Fibroblast of gingiva (primary cell): ENCODE data around the gene TMEM87B.
A peak's percentile ranks its signal among the peaks of the same experiment; 100 is the strongest.
"Not testable (repeated sequence)": the region's sequence is repeated elsewhere in the genome, so short reads cannot be mapped to it uniquely, and the experiment has no call there.

Source experiments
- DNase-seq: peaks from one replicate; pipeline ENCODE4 v3.0.0-alpha.2; 2011; ENCODE audit warnings: low read depth

Gene TMEM87B

DNA sequence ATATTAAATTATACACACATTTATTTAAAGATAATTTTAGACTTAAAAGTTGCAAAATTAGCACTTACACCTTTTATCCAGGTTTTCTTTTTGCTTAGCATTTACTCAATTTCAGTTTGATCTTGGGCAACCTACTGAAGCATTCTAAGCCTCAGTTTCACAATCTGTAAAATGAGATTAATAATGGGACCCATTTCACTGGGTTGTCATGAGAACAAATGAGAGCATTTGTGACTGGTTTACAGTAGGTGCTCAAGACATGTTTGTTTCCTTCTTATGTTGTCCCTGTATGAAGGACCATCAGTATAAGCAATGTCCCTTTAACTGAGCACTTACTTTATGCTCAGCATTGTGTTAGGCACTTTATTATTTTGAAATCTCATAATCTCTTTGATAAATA is 78.3 kb downstream of the TMEM87B start:
- no peak for DNase-seq

DNA sequence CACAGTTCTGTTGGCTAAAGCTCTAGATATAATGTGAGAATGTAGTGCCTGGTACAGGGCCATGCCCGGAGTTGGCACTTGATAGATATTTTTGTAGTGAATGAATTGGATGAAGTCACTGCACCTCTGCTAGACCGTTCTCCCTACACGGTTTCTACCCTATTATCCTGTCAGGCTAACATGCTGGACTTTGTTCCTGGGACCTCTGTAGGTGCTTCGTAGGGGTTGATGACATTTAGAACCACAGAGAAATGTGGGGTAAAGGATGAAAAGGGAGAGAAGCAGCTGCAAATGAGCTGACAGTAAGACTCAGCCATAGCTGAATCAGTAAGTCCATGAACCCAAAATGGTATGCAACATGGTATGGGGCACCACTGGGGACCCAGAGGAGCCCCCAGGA is 79.1 kb downstream of the TMEM87B start:
- DNase-seq = no peak

DNA sequence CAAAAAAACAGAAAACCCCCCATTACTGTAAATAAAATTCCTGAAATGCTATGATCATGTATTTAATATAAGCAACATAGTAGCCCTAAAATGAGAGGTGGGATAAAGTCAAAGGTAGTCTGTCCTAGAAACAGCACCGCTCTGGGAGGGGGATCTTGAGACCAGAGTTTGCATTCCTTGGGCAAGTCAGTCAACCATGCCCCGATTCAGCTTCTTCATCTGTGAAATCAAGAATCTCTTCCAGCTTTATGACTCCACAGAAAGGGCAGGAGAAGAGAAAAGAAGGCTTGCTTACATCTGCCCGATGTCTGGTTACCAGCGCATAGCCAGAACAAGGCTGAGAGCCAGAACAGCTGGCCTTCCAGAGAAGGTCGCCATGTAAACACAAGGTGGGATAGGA is 81.0 kb downstream of the TMEM87B start:
- DNase-seq = no peak

DNA sequence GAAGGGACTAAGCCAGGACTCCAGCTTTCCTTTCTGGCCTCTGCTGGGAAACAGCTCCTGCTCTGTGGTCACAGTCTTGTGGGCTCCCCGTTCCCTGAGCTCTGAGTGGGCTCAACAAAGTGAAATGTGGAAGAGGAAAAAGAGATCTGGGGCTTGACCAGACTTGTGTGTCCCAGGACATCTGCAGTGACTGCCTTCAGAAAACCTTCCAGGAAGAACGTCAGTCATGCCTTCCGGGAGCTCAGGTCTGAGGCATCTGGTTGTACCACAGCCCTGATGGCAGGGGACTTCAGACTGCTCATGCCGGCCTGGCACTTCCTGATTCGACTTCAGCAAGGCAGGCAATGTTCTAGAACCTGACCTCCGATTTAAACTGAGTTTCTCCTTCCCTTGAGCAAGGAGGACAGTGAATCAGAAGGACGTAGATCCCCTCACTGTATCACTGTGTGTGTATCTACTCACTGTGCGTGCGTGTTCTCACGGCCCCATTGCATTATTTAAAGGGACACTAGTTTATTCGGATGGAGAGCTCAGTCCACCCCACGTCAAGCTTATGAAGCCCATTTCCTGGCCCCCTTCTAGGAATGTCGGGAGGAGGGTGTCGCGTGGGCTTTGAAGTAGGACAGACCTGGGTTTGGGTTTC is 82.6 kb downstream of the TMEM87B start:
- DNase-seq = no peak

DNA sequence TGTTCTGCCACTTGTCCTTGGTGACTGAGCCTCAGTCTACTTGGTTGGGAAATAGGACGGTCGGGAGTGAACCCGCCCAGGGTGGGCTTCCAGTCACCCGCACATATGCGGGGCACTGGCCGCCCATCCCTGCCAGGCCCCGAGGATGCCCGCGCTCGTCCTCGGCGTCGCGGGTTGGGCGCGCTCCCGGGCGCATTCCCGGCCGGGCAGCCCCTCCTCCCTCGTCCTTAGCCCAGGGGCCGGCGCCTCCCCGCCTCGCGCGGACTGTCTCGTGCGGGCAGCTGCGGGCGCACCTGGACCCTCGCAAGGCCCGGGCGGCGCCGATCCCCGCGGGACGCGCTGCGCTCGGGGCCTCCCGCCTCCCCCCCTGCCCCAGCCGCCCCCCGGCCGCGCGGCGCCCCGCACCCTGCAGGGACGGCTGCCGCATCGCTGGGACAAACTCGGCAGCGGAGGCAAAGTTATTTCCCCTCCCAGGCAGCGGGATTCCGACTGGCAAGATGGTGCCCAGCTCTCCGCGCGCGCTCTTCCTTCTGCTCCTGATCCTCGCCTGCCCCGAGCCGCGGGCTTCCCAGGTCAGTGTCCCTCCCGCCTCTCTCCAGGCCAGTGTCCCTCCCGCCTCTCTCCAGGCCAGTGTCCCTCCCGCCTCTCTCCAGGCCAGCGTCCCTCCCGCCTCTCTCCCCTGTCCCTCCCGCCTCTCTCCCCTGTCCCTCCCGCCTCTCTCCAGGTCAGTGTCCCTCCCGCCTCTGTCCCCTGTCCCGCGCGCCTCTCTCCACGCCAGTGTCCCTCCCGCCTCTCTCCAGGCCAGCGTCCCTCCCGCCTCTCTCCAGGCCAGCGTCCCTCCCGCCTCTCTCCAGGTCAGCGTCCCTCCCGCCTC is 83.3 kb downstream of the TMEM87B start, which contains the start of gene FBLN7:
Gene FBLN7, plus strand, starts transcription at position 227 of the 874 bp plus-strand sequence. Its CDS starts 271 bp downstream, at position 498.
- DNase-seq = no peak

DNA sequence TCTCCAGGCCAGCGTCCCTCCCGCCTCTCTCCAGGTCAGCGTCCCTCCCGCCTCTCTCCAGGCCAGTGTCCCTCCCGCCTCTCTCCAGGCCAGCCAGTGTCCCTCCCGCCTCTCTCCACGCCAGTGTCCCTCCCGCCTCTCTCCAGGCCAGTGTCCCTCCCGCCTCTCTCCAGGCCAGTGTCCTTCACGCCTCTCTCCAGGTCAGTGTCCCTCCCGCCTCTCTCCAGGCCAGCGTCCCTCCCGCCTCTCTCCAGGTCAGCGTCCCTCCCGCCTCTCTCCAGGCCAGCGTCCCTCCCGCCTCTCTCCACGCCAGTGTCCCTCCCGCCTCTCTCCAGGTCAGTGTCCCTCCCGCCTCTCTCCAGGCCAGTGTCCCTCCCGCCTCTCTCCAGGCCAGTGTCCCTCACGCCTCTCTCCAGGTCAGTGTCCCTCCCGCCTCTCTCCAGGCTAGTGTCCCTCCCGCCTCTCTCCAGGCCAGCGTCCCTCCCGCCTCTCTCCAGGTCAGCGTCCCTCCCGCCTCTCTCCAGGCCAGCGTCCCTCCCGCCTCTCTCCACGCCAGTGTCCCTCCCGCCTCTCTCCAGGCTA is 84.1 kb downstream of the TMEM87B start:
- DNase-seq = not testable (repeated sequence)

DNA sequence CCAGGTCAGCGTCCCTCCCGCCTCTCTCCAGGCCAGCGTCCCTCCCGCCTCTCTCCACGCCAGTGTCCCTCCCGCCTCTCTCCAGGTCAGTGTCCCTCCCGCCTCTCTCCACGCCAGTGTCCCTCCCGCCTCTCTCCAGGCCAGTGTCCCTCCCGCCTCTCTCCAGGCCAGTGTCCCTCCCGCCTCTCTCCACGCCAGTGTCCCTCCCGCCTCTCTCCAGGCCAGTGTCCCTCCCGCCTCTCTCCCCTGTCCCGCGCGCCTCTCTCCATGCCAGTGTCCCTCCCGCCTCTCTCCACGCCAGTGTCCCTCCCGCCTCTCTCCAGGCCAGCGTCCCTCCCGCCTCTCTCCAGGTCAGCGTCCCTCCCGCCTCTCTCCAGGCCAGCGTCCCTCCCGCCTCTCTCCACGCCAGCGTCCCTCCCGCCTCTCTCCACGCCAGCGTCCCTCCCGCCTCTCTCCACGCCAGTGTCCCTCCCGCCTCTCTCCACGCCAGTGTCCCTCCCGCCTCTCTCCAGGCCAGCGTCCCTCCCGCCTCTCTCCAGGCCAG is 84.7 kb downstream of the TMEM87B start:
- not testable (repeated sequence) for DNase-seq

DNA sequence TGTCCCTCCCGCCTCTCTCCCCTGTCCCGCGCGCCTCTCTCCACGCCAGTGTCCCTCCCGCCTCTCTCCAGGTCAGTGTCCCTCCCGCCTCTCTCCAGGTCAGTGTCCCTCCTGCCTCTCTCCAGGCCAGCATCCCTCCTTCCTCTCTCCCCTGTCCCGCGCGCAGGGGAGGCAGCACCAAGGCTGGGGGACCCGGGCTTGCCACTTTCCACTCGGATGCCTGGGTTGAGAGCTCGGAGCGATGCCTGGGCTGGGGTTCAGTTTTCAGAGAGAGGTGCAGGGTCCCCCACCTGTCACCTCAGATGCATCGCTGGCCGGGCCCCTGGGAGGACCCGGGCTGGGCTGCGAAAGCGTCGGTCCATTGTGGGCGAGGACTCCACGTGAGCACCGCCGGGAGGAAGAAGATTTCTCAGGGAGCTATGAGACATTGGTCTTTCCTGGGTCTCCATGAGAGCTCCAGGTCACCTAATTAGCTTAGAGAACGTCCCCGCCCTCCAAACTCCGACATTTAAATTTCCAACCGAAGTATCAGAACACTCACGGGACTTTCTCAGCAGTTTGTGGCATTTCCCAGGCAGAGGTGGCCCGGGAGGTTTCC is 85.2 kb downstream of the TMEM87B start:
- DNase-seq = no peak

DNA sequence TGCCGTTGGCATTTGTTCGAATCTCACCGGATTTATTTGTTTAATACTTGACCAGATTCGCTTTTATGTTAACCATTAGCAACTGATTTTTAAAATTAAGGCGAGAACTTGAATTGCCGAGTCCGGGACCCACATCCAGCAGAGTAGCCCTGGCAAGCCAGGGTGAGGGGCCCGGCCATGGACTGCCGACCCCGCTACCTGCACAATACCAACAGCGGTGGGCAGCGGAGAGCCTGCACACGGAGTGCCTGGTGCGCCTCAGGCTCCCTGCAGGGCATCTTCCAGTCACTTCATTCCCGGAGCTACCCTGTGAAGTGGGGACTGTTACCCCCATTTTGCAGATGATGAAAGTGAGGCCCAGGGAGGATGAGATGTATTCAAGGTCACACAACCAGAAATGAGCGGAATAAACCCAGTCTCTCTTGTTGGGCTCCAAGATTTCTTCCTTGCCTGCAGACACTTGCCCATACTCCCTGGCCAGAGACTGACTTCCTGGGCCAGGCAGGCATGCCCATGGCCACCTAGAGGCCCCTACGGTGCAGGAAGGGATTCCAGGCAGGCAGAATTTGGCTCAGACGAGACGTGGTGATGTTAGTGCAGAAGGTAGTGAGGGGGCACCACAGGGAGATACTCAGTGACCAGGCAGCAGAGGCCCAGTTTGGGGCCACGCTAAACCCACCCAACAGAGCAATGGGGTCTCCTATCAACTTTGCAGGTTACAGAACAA is 86.0 kb downstream of the TMEM87B start:
- DNase-seq = no peak

DNA sequence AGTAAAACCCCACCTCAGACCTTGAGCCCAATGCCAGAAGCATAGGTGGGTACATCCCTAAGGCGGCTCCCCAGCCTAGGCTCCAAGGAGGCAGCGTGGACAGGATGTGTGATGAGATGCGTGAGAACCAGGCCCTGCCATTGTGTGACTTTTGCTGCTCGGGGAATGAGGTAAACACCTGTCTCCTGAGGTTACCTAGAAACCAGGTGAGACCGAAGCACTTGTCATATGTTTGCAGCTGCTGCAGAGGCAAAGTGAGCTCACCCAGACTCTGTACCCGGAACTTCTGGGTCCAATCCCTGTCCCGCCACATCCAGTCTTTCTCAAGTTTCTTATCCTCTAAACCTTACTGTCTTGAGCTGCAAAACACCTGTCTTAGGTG is 86.5 kb downstream of the TMEM87B start:
- DNase-seq = no peak

DNA sequence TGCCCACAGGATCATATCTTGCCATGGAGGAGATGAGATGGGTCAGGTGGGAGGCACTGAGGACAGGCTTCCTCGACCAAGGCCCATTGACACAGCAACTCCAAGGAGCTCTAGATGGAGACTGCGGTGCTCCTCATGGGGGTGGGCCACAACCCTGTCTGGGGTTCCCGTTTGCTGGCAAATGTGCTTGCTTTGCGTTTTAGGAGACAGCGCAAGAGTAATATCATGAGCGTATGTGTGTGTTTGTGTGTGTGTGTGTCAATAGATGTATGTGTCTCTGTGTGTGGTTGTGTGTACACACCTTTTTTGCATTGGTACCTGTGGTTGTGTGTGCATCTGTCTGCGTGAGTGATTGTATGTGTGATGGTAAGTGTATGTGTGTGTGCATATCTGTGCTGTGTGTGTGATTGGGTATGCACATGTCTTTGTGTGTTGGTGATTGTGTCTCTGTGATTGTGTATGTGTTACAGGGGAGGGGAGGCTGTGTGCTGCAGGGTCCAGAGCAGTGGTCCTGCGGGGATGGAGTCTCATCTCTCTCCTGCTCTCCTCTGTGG is 87.5 kb downstream of the TMEM87B start:
- no peak for DNase-seq

DNA sequence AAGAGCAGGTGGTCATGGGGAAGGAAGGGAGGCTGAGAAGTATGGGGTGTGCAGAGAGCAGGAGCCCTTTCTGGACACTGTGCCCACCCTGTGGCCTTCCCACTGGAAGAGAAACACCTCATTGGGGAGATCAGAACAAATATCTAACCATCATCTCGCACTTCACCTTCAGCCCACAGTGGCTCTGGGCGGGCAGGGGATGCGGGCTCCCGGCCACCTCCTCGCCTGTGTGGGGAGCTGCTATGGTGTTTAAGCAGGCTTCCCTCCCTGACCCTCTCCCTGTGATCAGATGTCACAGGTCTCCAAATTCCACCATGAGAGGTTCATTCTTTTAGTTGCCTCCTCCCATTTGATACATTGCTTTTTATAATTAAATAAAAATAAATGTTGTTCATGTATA is 88.1 kb downstream of the TMEM87B start:
- no peak for DNase-seq

DNA sequence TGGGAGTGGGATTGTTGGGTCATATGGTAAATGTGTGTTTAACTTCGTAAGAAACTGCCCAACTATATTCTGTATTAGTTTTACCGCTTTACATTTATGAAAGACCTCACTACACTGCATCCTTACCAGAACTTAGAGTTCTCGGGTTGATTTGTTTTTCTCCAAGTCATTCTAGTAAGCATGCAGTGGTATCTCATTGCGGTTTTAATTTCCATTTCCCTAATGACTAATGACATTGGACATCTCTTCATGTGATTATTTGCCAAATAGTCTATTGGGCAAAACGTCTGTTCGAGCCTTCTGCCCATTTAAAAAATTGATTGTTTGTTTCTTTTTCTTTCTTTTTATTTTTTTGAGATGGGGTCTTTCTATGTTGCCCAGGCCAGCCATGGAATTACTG is 89.9 kb downstream of the TMEM87B start:
- DNase-seq = no peak

DNA sequence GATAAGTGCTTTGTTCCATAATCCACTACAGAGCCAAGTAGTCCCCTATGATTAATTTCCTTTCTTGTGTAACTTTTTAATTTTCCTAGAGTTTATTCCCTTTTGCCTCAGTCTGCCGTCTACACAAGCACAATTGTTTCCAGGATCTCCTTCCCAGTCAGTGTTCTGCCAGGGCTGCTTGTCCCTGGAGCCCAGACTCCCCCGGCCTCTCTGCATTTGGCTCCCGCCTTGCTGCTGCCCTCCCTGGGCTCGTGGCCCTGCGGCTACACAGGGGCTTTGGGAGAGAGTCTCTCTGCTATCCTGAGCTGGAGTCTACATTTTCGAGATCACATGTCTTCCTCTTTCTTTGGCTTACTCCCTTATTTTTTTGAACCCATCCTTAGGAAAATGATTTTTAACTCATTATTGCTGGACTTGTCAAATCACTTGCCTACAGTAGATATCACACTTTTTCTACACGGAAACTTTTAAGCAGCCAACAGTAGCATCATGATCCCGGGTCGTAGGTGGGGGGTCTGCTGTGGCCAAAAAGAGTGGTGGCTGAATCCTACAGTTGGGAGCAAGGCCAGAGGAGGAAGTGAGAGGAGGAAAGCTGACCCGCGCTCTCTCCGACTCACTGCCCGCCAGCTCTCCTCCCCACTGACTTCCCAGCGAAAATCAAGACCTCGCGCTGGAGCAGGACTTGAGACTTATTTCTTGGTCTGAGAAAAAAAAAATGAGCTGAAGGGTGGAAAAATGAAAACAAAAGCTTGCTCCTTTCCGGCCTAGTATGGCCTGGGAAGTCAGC is 92.5 kb downstream of the TMEM87B start:
- no peak for DNase-seq

DNA sequence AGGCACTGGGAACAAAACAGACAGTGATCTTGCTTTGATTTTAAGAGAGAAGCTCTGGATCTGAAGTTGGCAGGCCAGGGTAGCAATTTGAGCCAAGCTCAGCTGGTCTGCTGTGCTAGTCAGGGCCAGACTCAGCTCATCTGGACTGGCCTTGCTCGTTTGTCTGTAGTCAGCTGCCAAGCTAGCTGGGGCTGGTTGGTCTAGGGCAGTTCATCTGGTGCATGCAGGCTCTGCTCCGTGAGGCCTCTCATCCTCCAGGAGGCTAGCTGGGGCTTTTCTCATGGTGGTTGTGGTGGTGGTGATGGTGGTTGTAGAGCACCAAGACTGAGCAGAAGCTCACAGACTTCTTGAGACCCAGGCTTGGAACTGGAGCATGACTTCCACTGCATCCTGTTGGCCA is 93.4 kb downstream of the TMEM87B start:
- DNase-seq = no peak

DNA sequence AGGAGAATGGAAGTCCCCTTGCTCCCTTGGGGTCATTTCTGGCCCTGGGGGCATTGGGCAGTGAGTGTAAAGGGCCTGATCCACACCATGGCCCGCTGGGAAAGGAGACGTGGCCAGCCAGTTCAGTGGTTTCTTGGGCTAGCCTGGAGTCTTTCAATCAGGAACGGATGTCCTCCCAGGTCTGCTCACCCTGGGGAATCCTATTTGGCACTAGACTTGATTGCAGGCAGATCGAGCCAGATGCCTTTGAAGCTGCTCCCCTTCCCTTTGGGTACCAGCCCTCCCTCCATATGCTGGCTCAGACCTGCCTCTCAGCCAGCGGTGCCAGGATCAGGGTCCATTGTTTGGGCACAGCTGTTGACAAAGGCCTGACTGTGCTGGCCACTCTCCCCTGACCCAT is 94.1 kb downstream of the TMEM87B start:
- no peak for DNase-seq

DNA sequence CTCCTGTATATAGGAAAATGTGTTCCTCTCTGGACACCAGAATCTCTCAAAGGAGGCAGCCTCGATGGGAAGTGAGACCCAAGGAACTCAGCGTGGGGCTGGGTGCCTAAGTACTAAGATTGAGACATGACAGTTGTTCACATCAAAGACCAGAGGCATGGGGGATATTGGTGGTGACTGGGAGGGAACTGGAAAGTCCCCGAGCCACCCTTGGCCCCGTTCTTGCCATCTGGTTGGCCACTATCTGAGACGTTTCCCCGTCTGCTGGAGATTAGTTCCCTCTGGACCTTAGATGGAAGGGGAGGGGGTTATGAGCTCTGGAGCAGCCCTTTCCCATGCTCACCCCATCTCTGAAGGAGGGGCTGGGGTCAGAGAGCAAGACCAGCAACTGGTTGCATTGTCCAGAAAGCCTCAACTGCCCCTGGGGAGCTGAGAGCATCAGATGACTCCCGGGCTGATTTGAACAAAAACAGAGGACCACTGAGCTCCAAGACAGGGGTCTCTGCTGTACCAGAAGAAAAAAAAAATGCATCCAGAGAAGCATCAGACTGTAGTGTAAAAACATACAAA is 94.9 kb downstream of the TMEM87B start:
- DNase-seq = no peak

DNA sequence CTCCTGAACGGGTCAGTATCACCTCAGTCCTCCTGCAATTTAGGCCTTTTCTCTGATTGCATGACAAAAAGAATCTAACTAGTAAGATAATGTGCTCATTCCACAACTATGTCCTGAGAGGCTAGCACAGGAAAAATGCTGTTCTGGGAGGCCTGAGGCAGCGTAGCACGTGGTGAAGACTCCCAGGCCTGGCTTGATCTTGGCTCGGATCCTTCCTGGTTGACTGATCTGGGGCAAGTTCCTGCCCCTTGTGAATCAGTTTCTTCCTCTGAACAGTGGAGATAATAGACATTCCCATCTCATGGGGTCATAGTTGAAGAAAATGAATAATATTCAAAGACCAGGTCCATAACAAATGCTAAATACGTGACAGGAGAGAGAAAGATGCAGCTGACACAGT is 95.4 kb downstream of the TMEM87B start:
- DNase-seq = peak; percentile 78

DNA sequence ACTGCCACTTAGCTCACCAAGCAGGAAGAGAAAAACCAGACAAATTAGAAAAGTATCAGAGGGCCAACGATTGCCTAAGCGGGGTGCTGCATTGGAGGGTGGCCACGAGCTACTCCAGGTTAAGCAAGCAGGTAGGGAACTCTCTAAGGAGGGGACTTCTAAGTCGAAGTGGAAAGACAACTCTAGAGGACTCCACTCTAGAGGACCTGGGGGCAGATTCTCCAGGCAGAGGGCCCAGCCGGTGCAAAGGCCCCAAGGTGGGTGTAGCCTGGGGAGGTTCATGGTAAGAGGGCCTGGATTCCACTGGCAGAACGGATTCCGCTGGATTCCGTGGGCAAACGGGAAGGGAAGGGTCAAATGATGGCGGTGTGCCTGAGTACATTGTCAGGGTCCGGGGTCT is 95.8 kb downstream of the TMEM87B start:
- DNase-seq = no peak

DNA sequence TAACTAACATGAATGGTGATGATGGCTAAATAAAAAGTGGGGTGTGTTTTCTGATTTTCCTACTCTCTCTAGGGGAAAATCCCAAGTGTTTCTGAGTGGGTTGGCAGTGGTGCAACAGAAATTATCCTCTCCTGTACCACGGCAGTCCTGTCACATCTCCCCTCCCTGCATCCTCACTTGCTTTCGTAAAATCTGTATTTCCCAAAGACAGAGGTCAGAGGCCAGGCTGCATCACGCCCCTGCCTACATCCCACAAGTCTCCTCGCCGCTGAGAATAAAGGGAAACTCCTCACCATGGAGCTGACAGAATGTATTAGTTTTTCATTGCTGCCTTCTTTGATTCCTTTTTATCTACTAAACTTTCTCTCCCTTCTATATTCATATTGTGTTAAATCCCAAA is 96.2 kb downstream of the TMEM87B start:
- no peak for DNase-seq
